ENCODE data around the gene TBC1D2B.
A peak's percentile ranks its signal among the peaks of the same experiment; 100 is the strongest.
"Not testable (repeated sequence)": the region's sequence is repeated elsewhere in the genome, so short reads cannot be mapped to it uniquely, and the experiment has no call there.

The TBC1D2B gene

DNA sequence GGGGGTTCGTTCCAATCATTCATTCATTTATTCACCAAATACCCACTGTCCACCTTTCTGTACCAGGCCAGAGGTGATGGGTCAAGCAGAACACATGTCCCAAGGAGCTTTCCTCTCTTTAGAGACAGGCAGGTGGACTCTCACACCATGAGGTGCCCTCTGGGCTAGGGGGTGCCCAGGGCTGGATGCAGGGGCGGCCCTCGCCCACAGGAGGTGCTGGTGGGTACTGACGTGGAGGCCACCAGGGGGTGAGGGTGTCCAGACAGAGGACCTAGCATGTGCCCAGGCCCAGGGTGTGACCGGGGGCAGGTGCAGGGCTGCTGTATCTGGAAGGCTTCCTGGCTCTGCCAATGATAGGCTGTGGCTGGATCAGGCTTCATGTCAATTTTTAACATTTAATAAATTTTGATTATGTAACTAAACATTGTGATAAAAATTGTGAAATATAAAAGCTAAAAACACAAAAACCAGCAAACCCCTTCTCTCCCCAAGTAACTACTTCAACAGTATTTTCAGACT lies 124.5 kb downstream of the TBC1D2B start:
- H3K36me3 ChIP-seq (replicated peaks); H3K27me3 ChIP-seq (ENCODE audit: low read depth); H3K4me3 ChIP-seq; H3K4me1 ChIP-seq; in situ Hi-C loops (cut with MboI; ENCODE audit: low sequenced_read_pairs); H3K9me3 ChIP-seq: not testable (repeated sequence)
- DNase-seq (ENCODE audit: low spot score in 2 of 2), result peak in 1 of 2 experiments; percentile 69

DNA sequence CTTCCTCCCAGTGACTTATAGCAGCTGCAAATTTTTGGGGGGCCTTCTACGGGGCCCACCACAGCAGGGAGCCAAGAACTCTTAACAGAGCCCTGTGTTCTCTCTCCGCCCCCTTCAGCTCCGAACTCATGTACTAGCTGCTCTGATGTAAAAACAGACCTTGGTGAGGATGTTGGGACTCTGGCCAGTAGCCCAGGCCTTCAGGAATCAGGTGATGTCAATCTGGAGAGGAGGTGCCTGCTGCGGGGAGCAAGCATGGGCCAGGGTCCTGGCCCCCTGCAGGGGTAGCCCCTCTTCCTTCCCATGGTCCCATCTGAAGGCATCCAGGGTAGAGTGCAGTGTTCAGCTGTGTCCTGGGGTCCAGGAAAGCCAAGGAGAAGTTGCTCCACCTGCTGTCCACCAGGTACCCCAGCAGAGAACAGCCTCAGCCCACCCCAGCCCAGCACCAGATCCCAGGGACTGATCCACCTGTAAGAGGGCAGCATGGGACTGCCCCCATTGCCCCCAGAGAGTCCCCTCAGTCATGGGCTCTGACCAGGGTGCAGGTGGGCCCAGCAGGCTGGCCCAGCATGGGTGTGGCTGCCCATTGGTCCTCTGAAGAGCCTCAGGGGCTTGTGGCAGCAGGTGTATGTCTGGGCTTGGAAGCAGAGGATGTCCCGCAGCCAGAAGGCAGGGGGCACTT lies 126.3 kb downstream of the TBC1D2B start:
- H3K9me3 ChIP-seq; H3K36me3 ChIP-seq (replicated peaks); H3K4me3 ChIP-seq; H3K27me3 ChIP-seq (ENCODE audit: low read depth); in situ Hi-C loops (cut with MboI; ENCODE audit: low sequenced_read_pairs); H3K4me1 ChIP-seq: not testable (repeated sequence)
- DNase-seq (ENCODE audit: low spot score in 2 of 2), result peak in 1 of 2 experiments; percentile 18

DNA sequence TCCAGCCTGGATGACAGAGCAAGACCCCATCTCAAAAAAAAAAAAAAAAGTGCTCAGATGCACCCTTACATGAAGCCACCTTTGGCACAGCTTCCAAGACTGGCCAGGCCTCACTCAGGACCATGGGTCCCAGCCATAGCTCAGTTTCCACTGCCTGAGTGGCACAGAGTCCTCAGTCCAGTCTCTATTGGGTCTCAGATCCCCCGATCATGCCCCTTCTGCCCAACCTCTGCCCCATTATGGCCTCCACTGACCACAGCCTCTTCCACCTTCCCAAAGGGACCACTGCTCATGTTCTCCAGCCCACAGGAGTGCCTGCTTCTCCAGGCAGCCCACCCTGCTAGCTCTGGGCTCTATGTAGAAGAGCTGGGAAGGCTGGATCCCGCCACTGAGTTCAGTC lies 127.0 kb downstream of the TBC1D2B start:
- H3K27me3 ChIP-seq (ENCODE audit: low read depth); H3K36me3 ChIP-seq (replicated peaks); H3K4me1 ChIP-seq; H3K4me3 ChIP-seq; in situ Hi-C loops (cut with MboI; ENCODE audit: low sequenced_read_pairs); DNase-seq (ENCODE audit: low spot score in 2 of 2); H3K9me3 ChIP-seq: not testable (repeated sequence)

DNA sequence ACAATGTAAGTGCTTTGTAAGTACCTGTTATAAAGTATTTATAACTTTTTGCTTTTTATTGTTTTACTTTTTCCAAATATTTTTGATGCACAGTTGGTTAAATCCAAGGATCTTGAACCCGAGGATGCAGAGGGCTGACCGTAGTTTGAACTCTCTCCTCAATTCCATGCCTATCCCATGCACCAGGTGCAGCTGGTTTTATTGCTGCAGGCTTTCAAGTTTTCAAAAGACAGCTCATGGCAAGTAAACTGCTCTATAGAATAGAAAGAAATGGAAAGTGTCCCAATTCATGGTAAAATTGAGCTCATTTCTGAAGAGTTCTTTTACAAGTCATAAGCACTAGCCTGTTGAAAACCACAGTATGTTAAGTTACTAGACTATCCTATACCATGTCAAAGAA lies 131.9 kb downstream of the TBC1D2B start:
- H3K4me3 ChIP-seq, result no peak overlapping the region
- DNase-seq (ENCODE audit: low spot score in 2 of 2), result no peak
- peaks cover 3% of the 10 kb centered on the region for H3K4me1 ChIP-seq
- H3K9me3 ChIP-seq, result no peaks in the 10 kb centered on the region
- in situ Hi-C loops (cut with MboI; ENCODE audit: low sequenced_read_pairs), result loop anchor here (5.0 kb wide), 1 partner anchor 807 kb away; no protein-coding TSS in a partner anchor
- no peaks in the 10 kb centered on the region for H3K36me3 ChIP-seq (replicated peaks)
- no peaks in the 10 kb centered on the region; the same call in 1 of the 2 replicates for H3K27me3 ChIP-seq (ENCODE audit: low read depth)
